Measurements from ENCODE around the gene TGFBR3L.

The TGFBR3L gene

DNA sequence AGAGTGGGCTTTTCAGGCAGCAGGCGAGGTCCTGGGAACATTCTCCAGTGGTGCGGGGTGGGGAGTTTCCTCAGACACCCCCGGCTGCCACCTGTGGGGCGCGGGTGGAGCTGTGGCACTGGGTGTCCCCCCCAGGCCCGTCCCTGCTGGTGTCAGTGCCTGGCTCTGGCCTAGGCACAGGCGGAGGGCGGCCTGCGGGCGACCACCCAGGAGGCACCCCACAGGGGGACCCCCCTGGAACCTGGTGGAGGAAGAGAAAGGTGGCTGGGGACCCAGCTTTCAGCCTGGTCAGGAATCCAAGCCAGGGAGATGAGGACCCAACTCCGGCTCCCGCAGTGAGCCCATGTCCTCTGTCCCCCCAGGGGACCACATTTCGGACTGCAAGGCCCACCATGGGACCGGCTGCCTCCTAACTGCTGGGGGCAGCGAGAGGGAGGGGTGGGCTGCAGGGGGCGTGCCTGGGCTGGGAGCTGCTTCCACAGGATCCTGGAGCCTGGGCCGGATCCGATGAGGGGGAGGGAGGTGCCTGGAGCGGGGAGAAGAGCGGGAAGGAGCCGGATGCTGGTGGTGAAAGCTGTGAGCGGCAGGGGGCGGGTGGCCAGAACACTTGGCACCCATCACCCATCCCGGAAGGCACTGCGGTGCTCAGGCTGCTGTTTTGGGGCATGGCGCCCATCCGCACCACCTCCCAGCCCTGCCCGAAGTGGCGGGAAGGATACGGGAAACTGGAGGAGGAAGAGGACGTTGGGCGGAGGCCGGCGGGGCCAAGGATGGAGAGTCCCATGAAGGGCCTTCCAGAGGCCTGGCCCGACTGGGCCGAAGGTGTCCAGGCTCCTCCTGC lies 16.8 kb downstream of the TGFBR3L start:
- H3K4me3 ChIP-seq (ENCODE audit: low read length), result no peak overlapping the region
- DNase-seq (ENCODE audit: low read depth), result no peak
- TF ChIP-seq, protein P1, sequence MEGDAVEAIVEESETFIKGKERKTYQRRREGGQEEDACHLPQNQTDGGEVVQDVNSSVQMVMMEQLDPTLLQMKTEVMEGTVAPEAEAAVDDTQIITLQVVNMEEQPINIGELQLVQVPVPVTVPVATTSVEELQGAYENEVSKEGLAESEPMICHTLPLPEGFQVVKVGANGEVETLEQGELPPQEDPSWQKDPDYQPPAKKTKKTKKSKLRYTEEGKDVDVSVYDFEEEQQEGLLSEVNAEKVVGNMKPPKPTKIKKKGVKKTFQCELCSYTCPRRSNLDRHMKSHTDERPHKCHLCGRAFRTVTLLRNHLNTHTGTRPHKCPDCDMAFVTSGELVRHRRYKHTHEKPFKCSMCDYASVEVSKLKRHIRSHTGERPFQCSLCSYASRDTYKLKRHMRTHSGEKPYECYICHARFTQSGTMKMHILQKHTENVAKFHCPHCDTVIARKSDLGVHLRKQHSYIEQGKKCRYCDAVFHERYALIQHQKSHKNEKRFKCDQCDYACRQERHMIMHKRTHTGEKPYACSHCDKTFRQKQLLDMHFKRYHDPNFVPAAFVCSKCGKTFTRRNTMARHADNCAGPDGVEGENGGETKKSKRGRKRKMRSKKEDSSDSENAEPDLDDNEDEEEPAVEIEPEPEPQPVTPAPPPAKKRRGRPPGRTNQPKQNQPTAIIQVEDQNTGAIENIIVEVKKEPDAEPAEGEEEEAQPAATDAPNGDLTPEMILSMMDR (IDR thresholded peaks at IDR 0.05; ENCODE audit: insufficient read depth, low read depth, low read length, missing control alignments), result no peak

DNA sequence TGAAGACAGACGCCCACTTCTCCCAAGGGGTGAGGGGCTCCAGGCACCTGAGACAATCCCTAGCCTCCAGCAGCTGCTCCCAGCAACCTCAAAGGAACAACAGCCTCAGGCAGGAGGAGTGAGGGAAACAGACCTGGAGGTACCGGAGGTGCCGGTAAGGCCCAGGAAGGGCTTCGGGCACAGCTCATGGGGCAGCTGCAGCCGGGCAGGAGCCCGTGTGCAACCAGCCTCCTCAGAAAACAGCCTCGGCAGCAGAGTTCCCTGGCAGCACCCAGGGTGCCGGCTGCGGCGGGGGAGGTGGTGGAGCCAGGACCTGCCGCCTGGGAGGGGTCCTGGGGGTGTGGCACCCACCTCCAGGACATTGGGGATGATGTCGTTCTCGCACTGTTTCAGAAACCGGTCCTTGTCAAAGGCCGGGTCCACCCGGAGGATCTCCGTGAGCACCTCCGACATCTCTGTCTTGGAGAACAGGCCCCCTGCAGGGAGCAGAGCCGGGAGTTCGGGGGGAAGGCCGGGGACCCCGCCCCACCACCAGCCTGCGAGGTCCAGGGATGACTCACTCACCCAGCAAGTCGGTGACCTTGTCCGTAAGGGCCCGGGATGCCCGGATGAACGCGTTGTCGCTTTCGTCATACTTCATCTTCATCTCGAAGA lies 17.8 kb downstream of the TGFBR3L start:
- no peak for DNase-seq (ENCODE audit: low read depth)
- H3K4me3 ChIP-seq (ENCODE audit: low read length), result no peak overlapping the region
- TF ChIP-seq, protein P1 (IDR thresholded peaks at IDR 0.05; ENCODE audit: insufficient read depth, low read depth, low read length, missing control alignments), result no peak

DNA sequence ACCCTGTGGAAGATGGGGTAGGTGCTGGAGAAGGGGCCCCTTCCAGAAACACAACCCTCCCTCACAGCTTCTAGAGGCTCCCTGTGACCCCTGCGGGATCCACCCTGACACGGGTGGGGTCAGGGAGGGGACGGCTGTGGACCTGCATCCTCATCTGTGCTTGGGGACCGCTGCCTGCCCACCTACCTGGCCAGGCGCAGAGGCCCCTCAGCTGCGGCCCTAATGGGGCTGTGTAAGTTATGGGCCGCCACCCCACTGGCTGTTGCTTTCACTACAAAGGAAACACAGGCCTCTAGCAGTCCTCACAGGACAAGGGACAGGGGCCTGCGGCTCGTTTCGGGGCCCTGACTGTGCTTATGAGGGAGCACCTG lies 18.3 kb downstream of the TGFBR3L start:
- TF ChIP-seq, protein P1 (IDR thresholded peaks at IDR 0.05; ENCODE audit: insufficient read depth, low read depth, low read length, missing control alignments), result no peak
- H3K4me3 ChIP-seq (ENCODE audit: low read length), result no peak overlapping the region
- no peak for DNase-seq (ENCODE audit: low read depth)

DNA sequence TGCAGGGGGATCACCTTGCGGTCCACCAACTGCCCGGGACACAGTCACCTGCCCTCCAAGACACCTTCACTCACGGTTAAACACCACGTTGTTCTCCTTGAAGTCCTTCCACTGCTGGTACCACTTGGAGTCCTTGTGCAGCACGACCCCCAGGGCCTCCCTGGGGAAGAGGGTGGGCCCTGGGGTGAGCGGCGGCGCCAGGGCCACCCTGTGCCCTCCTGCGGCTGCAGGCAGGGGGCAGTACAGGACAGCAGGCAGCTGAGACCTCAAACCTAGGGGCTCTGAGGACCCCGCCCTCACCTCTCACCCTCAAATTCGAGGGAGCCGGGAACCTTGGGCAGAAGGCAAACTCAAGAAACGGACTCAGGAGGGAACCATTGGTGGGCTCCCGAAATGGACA lies 18.8 kb downstream of the TGFBR3L start:
- H3K4me3 ChIP-seq (ENCODE audit: low read length), result no peak overlapping the region
- DNase-seq (ENCODE audit: low read depth), result no peak
- TF ChIP-seq, protein P1 (IDR thresholded peaks at IDR 0.05; ENCODE audit: insufficient read depth, low read depth, low read length, missing control alignments), result peak; percentile 42

DNA sequence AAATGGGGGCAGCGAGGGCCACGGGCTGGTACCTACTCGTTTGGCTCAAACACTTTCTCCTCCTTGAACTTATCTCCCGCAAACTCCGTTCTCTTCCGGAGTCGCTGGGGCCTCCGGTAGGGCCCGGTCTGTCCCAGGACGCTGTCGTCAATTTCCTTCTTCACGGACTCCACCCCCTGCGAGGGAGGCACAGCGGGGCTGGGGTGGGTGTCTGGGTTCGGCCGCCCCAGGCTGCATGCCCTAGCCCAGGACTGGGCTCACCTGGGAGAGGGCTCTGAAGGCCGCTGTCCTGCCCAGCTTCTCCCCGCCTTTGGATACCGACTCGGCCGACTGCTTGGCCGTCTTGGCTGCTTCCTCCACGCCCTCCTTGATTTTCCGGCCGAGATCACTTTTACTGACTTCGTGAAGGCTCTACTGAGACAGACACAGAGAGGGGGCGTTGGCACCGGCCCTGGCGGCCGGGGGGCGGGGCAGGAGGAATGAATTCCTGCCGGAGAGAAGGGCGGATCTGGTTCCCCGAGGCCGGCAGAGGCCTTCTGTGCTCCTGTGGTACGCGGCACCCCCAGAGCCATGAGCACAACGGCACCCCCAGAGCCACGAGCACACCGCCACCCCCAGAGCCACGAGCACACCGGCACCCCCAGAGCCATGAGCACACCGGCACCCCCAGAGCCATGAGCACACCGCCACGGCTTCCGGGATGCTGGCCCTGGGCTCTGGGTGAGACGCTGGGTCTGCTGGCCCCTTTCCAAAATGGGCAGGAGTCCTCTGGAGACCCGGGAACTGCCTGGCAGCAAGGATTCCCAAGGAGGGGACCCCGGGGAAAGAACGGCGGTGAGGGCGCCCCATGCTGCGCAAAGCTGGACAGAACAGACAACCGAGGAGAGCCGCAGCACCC lies 19.4 kb downstream of the TGFBR3L start:
- no peak for DNase-seq (ENCODE audit: low read depth)
- H3K4me3 ChIP-seq (ENCODE audit: low read length), result no peak overlapping the region
- TF ChIP-seq, protein P1 (IDR thresholded peaks at IDR 0.05; ENCODE audit: insufficient read depth, low read depth, low read length, missing control alignments), result no peak

DNA sequence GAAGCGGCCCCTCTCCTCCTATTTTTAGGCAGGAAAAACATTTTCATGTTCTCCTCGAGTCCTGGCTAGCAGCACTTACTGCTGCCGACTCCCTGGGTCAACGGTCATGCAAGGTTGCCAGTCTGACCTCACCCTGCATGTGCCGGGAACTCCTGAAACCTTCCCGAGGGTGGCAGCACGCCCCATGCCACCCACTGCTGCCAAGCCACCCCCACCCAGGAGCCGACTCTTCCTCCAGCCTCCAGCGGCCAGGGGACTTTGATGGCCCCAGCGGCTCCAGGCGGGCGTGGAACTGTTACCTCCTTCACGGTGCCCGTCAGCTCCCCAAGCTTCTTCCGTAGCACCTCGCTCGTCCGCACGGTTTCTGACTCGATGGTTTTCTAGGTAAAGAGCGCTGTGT lies 20.1 kb downstream of the TGFBR3L start:
- DNase-seq (ENCODE audit: low read depth), result no peak
- H3K4me3 ChIP-seq (ENCODE audit: low read length), result no peak overlapping the region
- TF ChIP-seq, protein P1 (IDR thresholded peaks at IDR 0.05; ENCODE audit: insufficient read depth, low read depth, low read length, missing control alignments), result no peak
